ENCODE data around the gene PTGFRN. TPM values are rescaled to one million over a fixed set of nuclear protein-coding genes. Genes with fewer than 3 reads are reported as not detected.

Gene PTGFRN
- polyA plus RNA-seq, 3 donors = 6.6 to 15.4 (median 8.7) TPM

GRCh38 chr1:116983678-116984077 is 74.0 kb downstream of the PTGFRN start:
- no peak overlapping the region for H3K27ac ChIP-seq (ENCODE audit: low read depth, low read length)
- WGBS, 3 donors = 62 to 70% (median 65%) methylated on average over 4 of the region's 4 CpGs

GRCh38 chr1:116984406-116985160 is 74.9 kb downstream of the PTGFRN start:
- H3K27ac ChIP-seq (ENCODE audit: low read depth, low read length) = no peak overlapping the region
- 81 to 92% (median 81%) methylated on average over 14 of the region's 14 CpGs for WGBS, 3 donors

GRCh38 chr1:116986421-116987255 is 76.9 kb downstream of the PTGFRN start:
- WGBS, 3 donors = 61 to 78% (median 78%) methylated on average over 29 of the region's 29 CpGs
- no peak overlapping the region for H3K27ac ChIP-seq (ENCODE audit: low read depth, low read length)

- 28 to 74% (median 64%) methylated on average over 11 of the region's 11 CpGs for WGBS, 3 donors
- no peak overlapping the region for H3K27ac ChIP-seq (ENCODE audit: low read depth, low read length)
Observed at GRCh38 chr1:116987256-116987555, 77.5 kb downstream of the PTGFRN start.

GRCh38 chr1:116988248-116988647 is 78.5 kb downstream of the PTGFRN start:
- no peak overlapping the region for H3K27ac ChIP-seq (ENCODE audit: low read depth, low read length)
- WGBS, 3 donors = 63 to 84% (median 69%) methylated on average over 7 of the region's 7 CpGs

- no peak overlapping the region for H3K27ac ChIP-seq (ENCODE audit: low read depth, low read length)
- WGBS, 3 donors = 55 to 88% (median 81%) methylated on average over 2 of the region's 2 CpGs
Observed at GRCh38 chr1:116988908-116989307, 79.2 kb downstream of the PTGFRN start.

GRCh38 chr1:116989835-116990234 is 80.1 kb downstream of the PTGFRN start:
- no peak overlapping the region for H3K27ac ChIP-seq (ENCODE audit: low read depth, low read length)
- WGBS, 3 donors = 46 to 60% (median 52%) methylated on average over 5 of the region's 5 CpGs

- no peak overlapping the region for H3K27ac ChIP-seq (ENCODE audit: low read depth, low read length)
- 49 to 76% (median 51%) methylated on average over 12 of the region's 12 CpGs for WGBS, 3 donors
Observed at GRCh38 chr1:116990612-116991151, 81.0 kb downstream of the PTGFRN start.

- 44 to 92% (median 78%) methylated on average over 2 of the region's 2 CpGs for WGBS, 3 donors
- no peak overlapping the region for H3K27ac ChIP-seq (ENCODE audit: low read depth, low read length)
Observed at GRCh38 chr1:116991171-116991845, 81.6 kb downstream of the PTGFRN start.

- no peak overlapping the region for H3K27ac ChIP-seq (ENCODE audit: low read depth, low read length)
- WGBS, 3 donors = 85 to 100% (median 96%) methylated on average over 1 of the region's 1 CpG
Observed at GRCh38 chr1:116991918-116992317, 82.2 kb downstream of the PTGFRN start.

- no peak overlapping the region for H3K27ac ChIP-seq (ENCODE audit: low read depth, low read length)
- 87 to 96% (median 90%) methylated on average over 7 of the region's 7 CpGs for WGBS, 3 donors
Observed at GRCh38 chr1:116993286-116993685, 83.6 kb downstream of the PTGFRN start.

- no peak overlapping the region for H3K27ac ChIP-seq (ENCODE audit: low read depth, low read length)
- 58 to 74% (median 64%) methylated on average over 2 of the region's 2 CpGs for WGBS, 3 donors
Observed at GRCh38 chr1:116994411-116994810, 84.7 kb downstream of the PTGFRN start.

- no peak overlapping the region for H3K27ac ChIP-seq (ENCODE audit: low read depth, low read length)
- 81 to 97% (median 95%) methylated on average over 1 of the region's 1 CpG for WGBS, 3 donors
Observed at GRCh38 chr1:116997066-116997465, 87.3 kb downstream of the PTGFRN start.

- H3K27ac ChIP-seq (ENCODE audit: low read depth, low read length) = no peak overlapping the region
Observed at GRCh38 chr1:116997636-116998035, 87.9 kb downstream of the PTGFRN start.

GRCh38 chr1:116999596-116999995 is 89.9 kb downstream of the PTGFRN start:
- no peak overlapping the region for H3K27ac ChIP-seq (ENCODE audit: low read depth, low read length)
- 70 to 84% (median 82%) methylated on average over 3 of the region's 3 CpGs for WGBS, 3 donors

GRCh38 chr1:117000142-117000541 is 90.4 kb downstream of the PTGFRN start:
- 88 to 98% (median 92%) methylated on average over 2 of the region's 2 CpGs for WGBS, 3 donors
- H3K27ac ChIP-seq (ENCODE audit: low read depth, low read length) = no peak overlapping the region

GRCh38 chr1:117001254-117001927 is 91.7 kb downstream of the PTGFRN start, which contains the start of gene CD101:
Gene CD101, plus strand, starts transcription at chr1:117001760. Its CDS starts 58 bp downstream, at chr1:117001818.
- WGBS, 3 donors = 63 to 85% (median 63%) methylated on average over 3 of the region's 3 CpGs
- H3K27ac ChIP-seq (ENCODE audit: low read depth, low read length) = no peak within 1 kb of the TSS

GRCh38 chr1:117003223-117003875 is 93.6 kb downstream of the PTGFRN start:
- H3K27ac ChIP-seq (ENCODE audit: low read depth, low read length) = no peak overlapping the region
- 59 to 83% (median 72%) methylated on average over 2 of the region's 2 CpGs for WGBS, 3 donors
